Measurements from ENCODE around the gene TOM1L1.

DNA sequence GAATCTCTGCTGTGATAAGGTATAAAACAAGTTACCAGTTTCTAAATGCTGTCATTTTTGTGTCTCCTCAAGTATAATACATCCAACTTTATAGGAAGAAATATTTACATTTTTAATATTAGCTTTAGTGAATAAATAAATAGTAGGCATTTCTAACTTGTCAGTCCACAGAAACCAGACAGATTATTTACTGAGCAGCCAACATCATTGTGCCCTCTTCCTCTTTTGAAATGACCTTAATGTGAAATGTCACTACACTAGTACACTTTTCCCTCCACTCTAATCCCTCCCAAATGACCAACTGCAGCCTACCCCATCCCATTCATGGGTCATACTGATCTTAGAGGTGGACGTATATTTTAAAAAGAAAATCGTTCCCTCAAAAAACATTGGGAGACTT lies 77.1 kb downstream of the TOM1L1 start:
- TF ChIP-seq, protein P1, sequence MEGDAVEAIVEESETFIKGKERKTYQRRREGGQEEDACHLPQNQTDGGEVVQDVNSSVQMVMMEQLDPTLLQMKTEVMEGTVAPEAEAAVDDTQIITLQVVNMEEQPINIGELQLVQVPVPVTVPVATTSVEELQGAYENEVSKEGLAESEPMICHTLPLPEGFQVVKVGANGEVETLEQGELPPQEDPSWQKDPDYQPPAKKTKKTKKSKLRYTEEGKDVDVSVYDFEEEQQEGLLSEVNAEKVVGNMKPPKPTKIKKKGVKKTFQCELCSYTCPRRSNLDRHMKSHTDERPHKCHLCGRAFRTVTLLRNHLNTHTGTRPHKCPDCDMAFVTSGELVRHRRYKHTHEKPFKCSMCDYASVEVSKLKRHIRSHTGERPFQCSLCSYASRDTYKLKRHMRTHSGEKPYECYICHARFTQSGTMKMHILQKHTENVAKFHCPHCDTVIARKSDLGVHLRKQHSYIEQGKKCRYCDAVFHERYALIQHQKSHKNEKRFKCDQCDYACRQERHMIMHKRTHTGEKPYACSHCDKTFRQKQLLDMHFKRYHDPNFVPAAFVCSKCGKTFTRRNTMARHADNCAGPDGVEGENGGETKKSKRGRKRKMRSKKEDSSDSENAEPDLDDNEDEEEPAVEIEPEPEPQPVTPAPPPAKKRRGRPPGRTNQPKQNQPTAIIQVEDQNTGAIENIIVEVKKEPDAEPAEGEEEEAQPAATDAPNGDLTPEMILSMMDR (IDR thresholded peaks at IDR 0.05; ENCODE audit: insufficient read depth, low read length, poor library complexity, severe bottlenecking): no peak
- TF ChIP-seq EZH2phosphoT487 (conservative IDR thresholded peaks at IDR 0.05; ENCODE audit: low read length): no peak
